SK-N-SH (cell line): Measurements from ENCODE around the gene STIP1. TPM values are rescaled to one million over a fixed set of nuclear protein-coding genes. Genes with fewer than 3 reads are reported as not detected.

Experiments
- CTCF ChIA-PET: fragments of 300-600, 350-600 bp; formaldehyde crosslinking; extraction: SDS; loops from one replicate; lab custom pipeline; 2021; lab: Yijun Ruan, JAX
- POLR2A ChIA-PET: fragments of 350-600 bp; sonication (Branson Sonifier 250); formaldehyde crosslinking; extraction: SDS; loops from one replicate; lab custom pipeline; 2020; ENCODE audit warnings: antibody characterized with exemption, inconsistent platforms; lab: Yijun Ruan, JAX
- DNase-seq: peaks from one replicate; pipeline ENCODE4 v3.0.0; 2012
- H2AFZ ChIP-seq: fragments of 200-600 bp; sonication (generic); 2 replicates; pipeline ENCODE4 v1.8.1; 2016; ENCODE audit warnings: antibody characterized with exemption, mild to moderate bottlenecking, low read depth
- H3F3A ChIP-seq: fragments of 200-600 bp; sonication (generic); replicated peaks from 2 replicates; pipeline ENCODE3; 2016; ENCODE audit warnings: antibody characterized with exemption, mild to moderate bottlenecking; ENCODE audit not compliant: insufficient read depth
- H3K27ac ChIP-seq, 2 experiments: fragments of 200-500 bp in 1 of 2; fragments of 200-600 bp in 1 of 2; sonication (Bioruptor generic) in 1 of 2; sonication (generic), shearing (Covaris generic) in 1 of 2; 2 replicates each; pipeline versions ENCODE4 v1.5.1 to v1.6.1; 2014 to 2016; ENCODE audit warnings: low read depth in 2 of 2, inconsistent platforms in 1 of 2, low read length in 1 of 2, mild to moderate bottlenecking in 1 of 2, mixed read lengths in 1 of 2
- H3K27me3 ChIP-seq: fragments of 200-600 bp; sonication (generic), shearing (Covaris generic); 2 replicates; pipeline ENCODE4 v1.6.1; 2016; ENCODE audit warnings: mixed run types; ENCODE audit not compliant: insufficient read depth
- H3K36me3 ChIP-seq, 2 experiments: fragments of 200-500 bp in 1 of 2; fragments of 200-600 bp in 1 of 2; sonication (Bioruptor generic) in 1 of 2; sonication (generic) in 1 of 2; replicated peaks in 1 of 2; 2 replicates each; pipeline versions ENCODE3 to v1.5.1; 2014 to 2016; ENCODE audit warnings: low read length in 1 of 2, mild to moderate bottlenecking in 1 of 2; ENCODE audit not compliant: insufficient read depth in 2 of 2, control insufficient read depth in 1 of 2
- H3K4me1 ChIP-seq, 2 experiments: fragments of 200-500 bp in 1 of 2; fragments of 200-600 bp in 1 of 2; sonication (Bioruptor generic) in 1 of 2; sonication (generic), shearing (Covaris generic) in 1 of 2; 2 replicates each; pipeline versions ENCODE4 v1.5.1 to v1.6.1; 2014 to 2016; ENCODE audit warnings: low read depth in 1 of 2, low read length in 1 of 2, mixed run types in 1 of 2; ENCODE audit not compliant: insufficient read depth in 2 of 2, control insufficient read depth in 1 of 2
- H3K4me2 ChIP-seq: fragments of 200-600 bp; sonication (generic), shearing (Covaris generic); 2 replicates; pipeline ENCODE4 v1.6.1; 2017; ENCODE audit warnings: mixed run types
- H3K4me3 ChIP-seq, 2 experiments: fragments of 200-500 bp in 1 of 2; fragments of 200-600 bp in 1 of 2; sonication (Bioruptor generic) in 1 of 2; sonication (generic), shearing (Covaris generic) in 1 of 2; 2 replicates each; pipeline versions ENCODE4 v1.5.1 to v1.8.1; 2014 to 2016; ENCODE audit warnings: low read depth in 2 of 2, inconsistent platforms in 1 of 2, low read length in 1 of 2, mild to moderate bottlenecking in 1 of 2, mixed read lengths in 1 of 2, moderate library complexity in 1 of 2
- H3K79me2 ChIP-seq: fragments of 200-600 bp; sonication (generic); 2 replicates; pipeline ENCODE4 v1.8.1; 2017; ENCODE audit warnings: mild to moderate bottlenecking; ENCODE audit not compliant: insufficient read depth
- H3K9ac ChIP-seq: fragments of 200-600 bp; sonication (generic); 2 replicates; pipeline ENCODE4 v1.6.1; 2017; ENCODE audit warnings: mixed run types
- H3K9me2 ChIP-seq: fragments of 200-600 bp; sonication (generic); 2 replicates; pipeline ENCODE4 v1.6.1; 2017; ENCODE audit warnings: mixed run types
- H3K9me3 ChIP-seq: fragments of 200-600 bp; sonication (generic); 2 replicates; pipeline ENCODE4 v1.6.1; 2017; ENCODE audit warnings: mixed run types, mild to moderate bottlenecking, moderate library complexity
- H4K20me1 ChIP-seq: fragments of 200-600 bp; sonication (generic); 2 replicates; pipeline ENCODE4 v1.6.1; 2017; ENCODE audit warnings: mild to moderate bottlenecking, mixed run types; ENCODE audit not compliant: insufficient read depth
- CHD2 ChIP-seq: fragments of 150-350 bp; IDR thresholded peaks from 2 replicates; pipeline ENCODE4 v1.6.1; 2018; ENCODE audit warnings: low read length; ENCODE audit not compliant: partially characterized antibody
- EZH2phosphoT487 ChIP-seq: fragments of 200-600 bp; sonication (generic); IDR thresholded peaks from 2 replicates; pipeline ENCODE4 v1.6.1; 2017; ENCODE audit warnings: low read depth, mixed run types, mild to moderate bottlenecking, antibody characterized with exemption, moderate library complexity, borderline replicate concordance
- FOSL2 ChIP-seq: IDR thresholded peaks from 2 replicates; pipeline ENCODE4 v1.4.0; 2012; ENCODE audit warnings: low read depth, mild to moderate bottlenecking, moderate library complexity, borderline replicate concordance
- GATA2 ChIP-seq: sonication (generic); formaldehyde crosslinking; IDR thresholded peaks from 2 replicates; pipeline ENCODE4 v1.5.0; 2020; ENCODE audit warnings: mild to moderate bottlenecking, missing genetic modification reagents
- JUND ChIP-seq: IDR thresholded peaks from 2 replicates; pipeline ENCODE4 v1.4.0; 2012
- NFIC ChIP-seq: IDR thresholded peaks from 2 replicates; pipeline ENCODE4 v1.4.0; 2012; ENCODE audit warnings: borderline replicate concordance
- SIN3A ChIP-seq: IDR thresholded peaks from 2 replicates; pipeline ENCODE4 v1.6.1; 2012; ENCODE audit warnings: low read depth, mild to moderate bottlenecking, low read length, moderate library complexity, borderline replicate concordance
- WGBS: methylation state at CpG from one replicate; pipeline ENCODE4 v1.1.6; 2017; ENCODE audit warnings: low lambda C conversion rate; 5-methylcytosine and 5-hydroxymethylcytosine counted together
- polyA plus RNA-seq, 3 experiments: library from polyadenylated mRNA; depleted of rRNA; stranded (reverse); fragments of >200 nt; gene quantifications; 2 replicates each; pipeline ENCODE4 v1.2.3, GENCODE V29; 2012
- TF ChIP-seq, protein P1 (sequence below): IDR thresholded peaks from 2 replicates; pipeline ENCODE4 v1.4.0; 2012; ENCODE audit warnings: low read depth, borderline replicate concordance
- TF ChIP-seq, protein P2 (sequence below): IDR thresholded peaks from 2 replicates; pipeline ENCODE4; 2012
- TF ChIP-seq, protein P3 (sequence below): fragments of 200-600 bp; sonication (generic); IDR thresholded peaks from 2 replicates; pipeline ENCODE4 v1.6.1; 2017; ENCODE audit warnings: antibody characterized with exemption, mild to moderate bottlenecking, moderate library complexity
- TF ChIP-seq, protein P4 (sequence below): fragments of 150-350 bp; IDR thresholded peaks from 2 replicates; pipeline ENCODE4 v1.6.1; 2017; ENCODE audit warnings: antibody characterized with exemption, low read length, low read depth, borderline replicate concordance

STIP1 gene
- polyA plus RNA-seq, 1 of the 3 experiments (the other 2 are of a cell fraction): 163 TPM

DNA sequence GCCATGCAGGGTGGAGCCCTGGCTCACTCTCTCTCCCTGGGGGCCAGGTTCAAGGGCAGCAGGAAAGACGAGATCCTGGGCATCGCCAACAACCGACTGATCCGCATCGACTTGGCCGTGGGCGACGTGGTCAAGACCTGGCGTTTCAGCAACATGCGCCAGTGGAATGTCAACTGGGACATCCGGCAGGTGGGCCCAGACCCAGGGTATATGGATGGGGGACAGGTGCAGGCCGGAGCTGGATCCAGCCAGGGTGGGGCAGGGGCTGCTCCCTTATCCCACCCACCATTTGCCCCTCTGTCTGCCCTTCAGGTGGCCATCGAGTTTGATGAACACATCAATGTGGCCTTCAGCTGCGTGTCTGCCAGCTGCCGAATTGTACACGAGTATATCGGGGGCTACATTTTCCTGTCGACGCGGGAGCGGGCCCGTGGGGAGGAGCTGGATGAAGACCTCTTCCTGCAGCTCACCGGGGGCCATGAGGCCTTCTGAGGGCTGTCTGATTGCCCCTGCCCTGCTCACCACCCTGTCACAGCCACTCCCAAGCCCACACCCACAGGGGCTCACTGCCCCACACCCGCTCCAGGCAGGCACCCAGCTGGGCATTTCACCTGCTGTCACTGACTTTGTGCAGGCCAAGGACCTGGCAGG lies 37.2 kb downstream of the STIP1 start:
- ChIA-PET CTCF (interaction anchor here (1.0 to 5.2 kb wide), 6 partner anchors 16 to 386 kb away, joined by 3 to 36 read pairs (median 8); partner anchors contain the start of gene PLCB3), POLR2A (interaction anchor here (1.0 to 1.4 kb wide), 3 partner anchors 12 to 37 kb away, joined by 3 to 5 read pairs (median 4); partner anchors contain the start of gene STIP1)
- H3K4me2 ChIP-seq: no peak overlapping the region
- no peaks in the 10 kb centered on the region for H4K20me1 ChIP-seq
- no peak overlapping the region for H3K27ac ChIP-seq
- H2AFZ ChIP-seq: no peak overlapping the region
- no peak for DNase-seq
- no peak for TF ChIP-seq JUND
- TF ChIP-seq, protein P1, sequence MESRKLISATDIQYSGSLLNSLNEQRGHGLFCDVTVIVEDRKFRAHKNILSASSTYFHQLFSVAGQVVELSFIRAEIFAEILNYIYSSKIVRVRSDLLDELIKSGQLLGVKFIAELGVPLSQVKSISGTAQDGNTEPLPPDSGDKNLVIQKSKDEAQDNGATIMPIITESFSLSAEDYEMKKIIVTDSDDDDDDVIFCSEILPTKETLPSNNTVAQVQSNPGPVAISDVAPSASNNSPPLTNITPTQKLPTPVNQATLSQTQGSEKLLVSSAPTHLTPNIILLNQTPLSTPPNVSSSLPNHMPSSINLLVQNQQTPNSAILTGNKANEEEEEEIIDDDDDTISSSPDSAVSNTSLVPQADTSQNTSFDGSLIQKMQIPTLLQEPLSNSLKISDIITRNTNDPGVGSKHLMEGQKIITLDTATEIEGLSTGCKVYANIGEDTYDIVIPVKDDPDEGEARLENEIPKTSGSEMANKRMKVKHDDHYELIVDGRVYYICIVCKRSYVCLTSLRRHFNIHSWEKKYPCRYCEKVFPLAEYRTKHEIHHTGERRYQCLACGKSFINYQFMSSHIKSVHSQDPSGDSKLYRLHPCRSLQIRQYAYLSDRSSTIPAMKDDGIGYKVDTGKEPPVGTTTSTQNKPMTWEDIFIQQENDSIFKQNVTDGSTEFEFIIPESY: no peak
- TF ChIP-seq SIN3A: no peak
- TF ChIP-seq CHD2: no peak
- TF ChIP-seq, protein P2, sequence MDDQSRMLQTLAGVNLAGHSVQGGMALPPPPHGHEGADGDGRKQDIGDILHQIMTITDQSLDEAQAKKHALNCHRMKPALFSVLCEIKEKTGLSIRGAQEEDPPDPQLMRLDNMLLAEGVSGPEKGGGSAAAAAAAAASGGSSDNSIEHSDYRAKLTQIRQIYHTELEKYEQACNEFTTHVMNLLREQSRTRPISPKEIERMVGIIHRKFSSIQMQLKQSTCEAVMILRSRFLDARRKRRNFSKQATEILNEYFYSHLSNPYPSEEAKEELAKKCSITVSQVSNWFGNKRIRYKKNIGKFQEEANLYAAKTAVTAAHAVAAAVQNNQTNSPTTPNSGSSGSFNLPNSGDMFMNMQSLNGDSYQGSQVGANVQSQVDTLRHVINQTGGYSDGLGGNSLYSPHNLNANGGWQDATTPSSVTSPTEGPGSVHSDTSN: no peak
- TF ChIP-seq EZH2phosphoT487: no peak
- no peak for TF ChIP-seq FOSL2
- no peak for TF ChIP-seq GATA2 (CRISPR knock-in tag)
- TF ChIP-seq, protein P3, sequence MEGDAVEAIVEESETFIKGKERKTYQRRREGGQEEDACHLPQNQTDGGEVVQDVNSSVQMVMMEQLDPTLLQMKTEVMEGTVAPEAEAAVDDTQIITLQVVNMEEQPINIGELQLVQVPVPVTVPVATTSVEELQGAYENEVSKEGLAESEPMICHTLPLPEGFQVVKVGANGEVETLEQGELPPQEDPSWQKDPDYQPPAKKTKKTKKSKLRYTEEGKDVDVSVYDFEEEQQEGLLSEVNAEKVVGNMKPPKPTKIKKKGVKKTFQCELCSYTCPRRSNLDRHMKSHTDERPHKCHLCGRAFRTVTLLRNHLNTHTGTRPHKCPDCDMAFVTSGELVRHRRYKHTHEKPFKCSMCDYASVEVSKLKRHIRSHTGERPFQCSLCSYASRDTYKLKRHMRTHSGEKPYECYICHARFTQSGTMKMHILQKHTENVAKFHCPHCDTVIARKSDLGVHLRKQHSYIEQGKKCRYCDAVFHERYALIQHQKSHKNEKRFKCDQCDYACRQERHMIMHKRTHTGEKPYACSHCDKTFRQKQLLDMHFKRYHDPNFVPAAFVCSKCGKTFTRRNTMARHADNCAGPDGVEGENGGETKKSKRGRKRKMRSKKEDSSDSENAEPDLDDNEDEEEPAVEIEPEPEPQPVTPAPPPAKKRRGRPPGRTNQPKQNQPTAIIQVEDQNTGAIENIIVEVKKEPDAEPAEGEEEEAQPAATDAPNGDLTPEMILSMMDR: no peak
- no peak for TF ChIP-seq NFIC
- TF ChIP-seq, protein P4, sequence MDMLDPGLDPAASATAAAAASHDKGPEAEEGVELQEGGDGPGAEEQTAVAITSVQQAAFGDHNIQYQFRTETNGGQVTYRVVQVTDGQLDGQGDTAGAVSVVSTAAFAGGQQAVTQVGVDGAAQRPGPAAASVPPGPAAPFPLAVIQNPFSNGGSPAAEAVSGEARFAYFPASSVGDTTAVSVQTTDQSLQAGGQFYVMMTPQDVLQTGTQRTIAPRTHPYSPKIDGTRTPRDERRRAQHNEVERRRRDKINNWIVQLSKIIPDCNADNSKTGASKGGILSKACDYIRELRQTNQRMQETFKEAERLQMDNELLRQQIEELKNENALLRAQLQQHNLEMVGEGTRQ: no peak
- 94% methylated on average over 15 of the region's 24 CpGs for WGBS
- no peaks in the 10 kb centered on the region for H3K9me3 ChIP-seq
- no peak overlapping the region for H3K9ac ChIP-seq
- H3K36me3 ChIP-seq: peaks cover 0 to 10% of the 10 kb centered on the region in 2 experiments
- H3K4me3 ChIP-seq: no peak overlapping the region
- peaks cover 32% of the 10 kb centered on the region for H3K79me2 ChIP-seq
- peaks cover 2% of the 10 kb centered on the region for H3F3A ChIP-seq
- H3K4me1 ChIP-seq: peaks cover 8 to 37% of the 10 kb centered on the region in 2 experiments; a peak in 2 of 4 replicates
- H3K27me3 ChIP-seq: no peaks in the 10 kb centered on the region
- H3K9me2 ChIP-seq: no peaks in the 10 kb centered on the region
